ENCODE results near the gene STK26.

DNA sequence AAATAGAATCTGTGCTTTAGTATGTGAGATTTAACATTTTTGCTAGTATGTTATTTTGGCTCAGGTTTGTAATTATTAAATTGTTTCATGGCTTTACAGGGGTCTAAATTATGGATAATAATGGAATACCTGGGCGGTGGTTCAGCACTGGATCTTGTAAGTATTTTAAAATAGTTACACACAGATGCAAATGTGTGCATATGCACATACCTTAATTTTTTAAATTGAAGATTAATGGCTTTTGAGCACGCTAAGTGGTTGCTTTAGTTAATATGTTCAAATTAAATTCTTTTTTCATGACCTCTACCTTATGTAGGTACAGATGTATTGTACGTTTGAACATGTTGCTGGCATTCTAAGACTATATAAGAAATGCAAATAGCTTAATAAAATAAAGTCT lies 40.2 kb downstream of the STK26 start:
- TF ChIP-seq, protein P1, sequence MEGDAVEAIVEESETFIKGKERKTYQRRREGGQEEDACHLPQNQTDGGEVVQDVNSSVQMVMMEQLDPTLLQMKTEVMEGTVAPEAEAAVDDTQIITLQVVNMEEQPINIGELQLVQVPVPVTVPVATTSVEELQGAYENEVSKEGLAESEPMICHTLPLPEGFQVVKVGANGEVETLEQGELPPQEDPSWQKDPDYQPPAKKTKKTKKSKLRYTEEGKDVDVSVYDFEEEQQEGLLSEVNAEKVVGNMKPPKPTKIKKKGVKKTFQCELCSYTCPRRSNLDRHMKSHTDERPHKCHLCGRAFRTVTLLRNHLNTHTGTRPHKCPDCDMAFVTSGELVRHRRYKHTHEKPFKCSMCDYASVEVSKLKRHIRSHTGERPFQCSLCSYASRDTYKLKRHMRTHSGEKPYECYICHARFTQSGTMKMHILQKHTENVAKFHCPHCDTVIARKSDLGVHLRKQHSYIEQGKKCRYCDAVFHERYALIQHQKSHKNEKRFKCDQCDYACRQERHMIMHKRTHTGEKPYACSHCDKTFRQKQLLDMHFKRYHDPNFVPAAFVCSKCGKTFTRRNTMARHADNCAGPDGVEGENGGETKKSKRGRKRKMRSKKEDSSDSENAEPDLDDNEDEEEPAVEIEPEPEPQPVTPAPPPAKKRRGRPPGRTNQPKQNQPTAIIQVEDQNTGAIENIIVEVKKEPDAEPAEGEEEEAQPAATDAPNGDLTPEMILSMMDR (IDR thresholded peaks at IDR 0.05) = no peak
- TF ChIP-seq POLR2AphosphoS5 (IDR thresholded peaks at IDR 0.05) = no peak
- no peak for TF ChIP-seq POLR2A (IDR thresholded peaks at IDR 0.05)
- TF ChIP-seq EP300 (IDR thresholded peaks at IDR 0.05) = no peak
